Fibroblast of peridontal ligament (primary cell): ENCODE results near the gene MAP3K2.

Experiments
- DNase-seq: peaks from one replicate; pipeline ENCODE4 v3.0.0-alpha.2; 2010; ENCODE audit errors: extremely low read depth

Gene MAP3K2

GRCh38 chr2:127407091-127407490 lies 19.3 kb upstream of the MAP3K2 start:
- no peak for DNase-seq

DNA sequence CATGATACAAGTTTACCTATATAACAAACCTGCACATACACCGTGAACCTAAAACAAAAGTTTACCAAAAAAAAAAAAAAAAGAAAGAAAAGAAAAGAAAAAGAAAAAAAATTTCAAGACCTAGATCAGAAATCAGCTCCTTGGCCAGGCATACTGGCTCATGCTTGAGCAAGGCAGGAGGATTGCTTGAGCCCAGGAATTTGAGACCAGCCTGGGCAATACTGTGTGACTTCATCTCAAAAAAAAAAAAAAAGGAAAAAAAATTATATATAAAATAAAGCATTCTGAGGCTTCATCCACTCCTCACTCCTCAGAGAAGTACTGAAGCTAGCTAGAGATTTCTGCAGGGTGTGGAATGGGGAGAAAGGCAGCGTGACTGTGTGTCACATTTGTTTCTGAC lies 18.7 kb upstream of the MAP3K2 start:
- DNase-seq, result peak; percentile 58

- no peak for DNase-seq
These were observed 17.5 kb upstream of the MAP3K2 start for GRCh38 chr2:127405255-127405610.

DNA sequence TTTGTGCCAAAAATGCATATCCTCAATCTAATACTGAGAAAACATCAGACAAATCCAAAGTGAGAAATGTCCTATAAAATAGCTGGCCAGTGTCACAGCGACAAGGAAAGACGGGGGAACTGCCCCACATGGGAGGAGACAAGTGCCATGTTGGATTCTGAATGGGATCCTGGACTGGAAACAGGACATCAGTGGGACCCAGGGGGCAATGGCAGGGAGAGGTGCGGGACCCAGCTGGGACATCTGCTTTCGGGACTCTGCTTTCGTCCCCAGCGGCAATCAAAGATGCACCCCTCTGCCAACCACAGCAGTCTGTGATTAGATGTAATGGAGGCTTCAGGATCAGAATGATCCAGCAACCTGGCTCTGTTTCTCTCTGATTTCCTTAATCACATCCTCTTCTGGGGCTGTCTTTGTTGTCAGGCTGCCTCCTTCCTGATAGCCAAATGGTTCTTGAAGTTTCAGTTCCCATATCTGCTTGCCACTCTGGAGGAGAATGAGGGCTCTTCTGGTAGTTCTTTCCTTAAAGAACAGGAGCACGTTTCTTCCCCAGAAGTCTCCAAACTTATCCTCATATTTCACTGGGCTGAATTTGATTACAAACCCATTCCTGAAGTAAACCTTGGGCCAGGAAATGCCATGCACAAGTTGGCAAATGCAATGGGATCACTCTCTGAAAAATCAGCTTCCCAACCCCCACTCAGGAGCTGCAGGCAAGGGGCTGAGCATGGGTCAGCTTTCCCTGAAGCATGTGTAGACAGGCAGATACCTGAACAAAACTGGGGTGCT lies 16.9 kb upstream of the MAP3K2 start:
- DNase-seq, result no peak

GRCh38 chr2:127403460-127403859 lies 15.7 kb upstream of the MAP3K2 start:
- DNase-seq, result no peak

DNA sequence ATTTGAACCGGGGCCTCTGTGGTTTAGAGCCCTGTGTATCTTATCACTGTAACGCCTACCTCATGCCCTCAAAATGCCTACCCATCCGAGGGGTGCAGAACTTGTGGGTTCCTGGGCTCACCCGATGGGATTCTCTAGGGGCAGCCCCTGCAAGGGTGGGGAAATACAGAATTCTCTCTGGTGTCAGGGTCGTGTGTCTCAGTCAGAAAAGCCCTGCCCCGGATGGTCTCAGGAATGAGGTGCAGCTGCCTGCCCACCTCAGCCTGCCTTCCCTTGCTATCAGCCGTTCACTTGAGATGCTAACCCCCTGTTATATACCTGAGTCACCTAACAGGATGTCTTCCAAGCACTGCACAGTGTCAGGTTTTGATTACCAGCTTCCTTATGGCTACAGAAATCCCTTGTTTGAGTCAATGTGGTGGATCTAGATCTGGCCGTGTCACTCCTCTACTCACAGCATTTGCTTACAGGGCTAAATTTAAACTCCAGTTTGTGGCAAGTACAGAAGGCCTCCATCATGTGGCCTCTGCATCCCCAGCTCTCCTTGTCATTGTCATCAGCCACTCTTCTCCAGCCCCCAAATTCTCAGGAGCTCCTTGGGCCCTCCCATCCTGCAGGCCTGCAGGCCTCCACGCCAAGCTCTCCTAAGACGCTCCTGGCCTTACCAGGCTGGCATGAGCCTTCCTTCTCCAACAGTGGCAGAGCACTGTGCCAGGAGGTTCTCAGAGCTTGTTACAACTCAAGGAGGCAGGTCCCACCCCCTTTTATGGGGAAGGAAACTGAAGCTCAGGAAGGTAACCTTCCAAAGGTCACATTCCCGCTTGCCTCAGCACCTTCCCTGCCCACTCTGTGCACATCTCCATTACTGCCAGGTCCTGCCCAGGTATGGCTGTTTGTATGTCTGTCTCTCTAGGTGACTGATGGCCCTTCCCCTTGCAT lies 14.3 kb upstream of the MAP3K2 start:
- DNase-seq, result no peak

GRCh38 chr2:127400897-127401756 lies 13.4 kb upstream of the MAP3K2 start:
- no peak for DNase-seq

DNA sequence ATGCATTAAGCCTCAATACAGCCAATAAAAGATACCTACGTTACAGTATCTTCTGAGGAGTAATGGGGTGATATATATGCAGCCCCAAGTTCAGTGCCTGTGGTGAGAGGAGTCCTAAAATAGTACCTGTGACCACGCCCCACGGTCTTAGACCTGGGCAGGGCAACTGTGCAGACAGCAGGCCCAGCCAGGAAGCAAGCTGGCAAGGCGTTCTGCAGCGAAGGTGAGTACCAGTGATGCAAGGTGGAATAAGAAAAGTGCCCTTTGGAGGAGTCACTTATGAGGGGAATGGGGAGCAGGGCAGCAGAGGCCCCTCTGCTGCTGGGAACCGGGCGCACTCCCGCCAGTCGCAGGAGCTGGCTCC lies 12.7 kb upstream of the MAP3K2 start:
- no peak for DNase-seq

GRCh38 chr2:127398239-127398590 lies 10.4 kb upstream of the MAP3K2 start:
- DNase-seq, result peak; percentile 87

- no peak for DNase-seq
These were observed 9.9 kb upstream of the MAP3K2 start for GRCh38 chr2:127397568-127398238.

- DNase-seq, result no peak
These were observed 6.7 kb upstream of the MAP3K2 start for GRCh38 chr2:127394492-127394891.

GRCh38 chr2:127392828-127393578 lies 5.2 kb upstream of the MAP3K2 start:
- no peak for DNase-seq

- DNase-seq, result no peak
These were observed 4.5 kb upstream of the MAP3K2 start for GRCh38 chr2:127392133-127392827.

DNA sequence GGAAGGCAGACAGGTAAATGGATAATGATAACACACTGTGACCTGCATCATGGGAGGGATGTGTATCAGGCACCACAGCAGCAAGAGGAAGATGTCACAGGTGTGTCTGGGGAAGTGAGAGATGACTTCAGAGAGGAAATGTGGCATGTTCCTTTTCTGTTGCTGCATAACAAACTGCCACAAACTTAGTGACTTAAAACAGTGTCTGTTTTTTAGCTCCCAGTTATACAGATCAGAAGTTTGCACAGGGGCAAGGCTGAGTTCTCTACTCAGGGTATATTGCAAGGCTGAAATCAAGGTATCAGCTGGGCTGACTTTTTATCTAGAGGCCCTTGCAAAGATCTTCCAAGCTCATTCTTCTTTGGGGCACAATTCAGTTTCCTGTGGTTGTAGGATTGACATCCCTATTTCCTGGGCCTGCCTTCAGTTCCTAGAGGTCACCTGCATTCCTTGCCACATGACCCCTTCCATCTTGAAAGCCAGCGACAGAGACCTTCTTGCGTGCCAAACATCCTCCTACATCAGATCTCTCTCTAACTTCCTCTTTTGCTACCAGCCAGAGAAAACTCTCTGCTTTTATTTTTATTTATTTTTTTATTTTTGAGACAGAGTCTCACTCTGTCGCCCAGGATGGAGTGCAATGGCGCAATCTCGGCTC lies 2.1 kb upstream of the MAP3K2 start:
- no peak for DNase-seq

DNA sequence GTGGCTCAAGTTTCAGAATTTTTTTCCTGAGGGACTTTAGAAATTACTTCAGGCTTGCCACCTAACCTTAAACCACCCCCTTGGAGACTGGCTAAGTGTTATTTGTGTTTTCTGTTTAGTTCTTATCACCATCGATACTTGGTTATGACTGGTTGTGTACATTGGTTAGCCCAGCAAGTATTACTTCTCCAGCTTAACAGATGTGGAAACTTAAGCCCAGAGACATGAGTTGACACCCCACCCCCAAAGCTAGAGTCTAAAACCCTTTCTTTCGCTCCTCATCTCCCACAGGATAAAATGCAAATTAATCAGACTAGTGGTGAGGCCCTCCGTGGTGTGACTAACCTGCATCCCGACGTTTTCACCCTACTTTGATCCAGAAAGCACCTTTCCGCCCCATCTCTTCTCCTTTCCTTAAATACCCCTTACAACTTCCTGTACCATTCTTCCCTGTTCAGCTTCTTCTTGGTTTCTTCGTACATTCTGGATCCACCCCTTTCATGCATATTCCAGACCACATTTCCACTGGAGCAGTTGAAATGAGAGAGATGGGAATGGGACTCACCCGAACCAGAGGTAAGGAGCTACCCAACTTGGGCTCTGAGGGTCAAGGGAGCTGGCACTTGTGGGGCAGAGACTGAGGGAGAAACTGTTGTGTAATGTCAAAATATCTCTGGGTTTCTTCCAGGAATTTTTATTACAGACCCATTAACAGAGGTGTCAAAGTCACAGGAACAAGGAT lies 819 bp upstream of the MAP3K2 start:
- peak; percentile 66 for DNase-seq

DNA sequence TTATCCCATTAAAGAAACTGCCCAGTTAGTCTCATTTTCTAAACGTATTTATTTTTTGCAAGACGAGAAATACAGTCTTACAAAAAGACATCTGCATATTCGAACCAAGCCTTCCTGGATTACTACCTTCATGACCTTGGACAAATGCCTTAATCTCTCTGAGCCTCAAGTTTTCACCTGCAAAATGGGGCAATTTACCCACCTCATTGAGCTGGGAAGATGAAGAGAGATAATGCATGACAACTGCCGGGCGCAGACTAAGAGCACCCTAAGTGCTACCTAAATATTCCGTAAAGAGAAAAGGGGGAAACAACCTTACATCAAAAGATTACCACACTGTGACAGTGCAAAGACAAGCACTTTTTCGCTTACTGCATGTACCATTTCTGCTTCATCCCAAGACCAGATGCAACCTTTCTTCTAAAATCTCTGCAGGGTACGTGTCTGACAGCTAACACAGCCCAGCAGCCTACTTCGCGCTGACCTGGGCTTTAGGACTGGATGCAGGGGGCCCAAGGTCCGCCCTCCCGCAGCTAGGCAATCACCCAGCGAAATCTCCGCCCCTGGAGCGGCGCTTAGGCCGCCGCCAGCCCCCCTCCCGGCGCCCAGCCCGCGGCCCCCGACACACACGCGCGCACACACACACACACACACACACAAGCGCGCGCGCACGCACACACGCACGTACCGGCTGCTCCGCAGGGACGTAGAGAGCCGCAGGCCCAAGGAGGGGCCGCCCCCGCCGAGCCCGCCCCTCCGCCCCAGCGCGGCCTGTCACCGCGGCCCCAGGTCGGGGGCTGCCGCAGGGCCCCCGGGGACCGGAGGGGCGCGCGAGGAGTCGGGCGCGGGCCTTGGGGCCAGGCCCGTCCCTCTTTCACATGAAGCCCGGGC lies 766 bp downstream of the MAP3K2 start:
- peak; percentile 80 for DNase-seq

- DNase-seq, result peak; percentile 48
These were observed 1.5 kb downstream of the MAP3K2 start for GRCh38 chr2:127386246-127386645.

DNA sequence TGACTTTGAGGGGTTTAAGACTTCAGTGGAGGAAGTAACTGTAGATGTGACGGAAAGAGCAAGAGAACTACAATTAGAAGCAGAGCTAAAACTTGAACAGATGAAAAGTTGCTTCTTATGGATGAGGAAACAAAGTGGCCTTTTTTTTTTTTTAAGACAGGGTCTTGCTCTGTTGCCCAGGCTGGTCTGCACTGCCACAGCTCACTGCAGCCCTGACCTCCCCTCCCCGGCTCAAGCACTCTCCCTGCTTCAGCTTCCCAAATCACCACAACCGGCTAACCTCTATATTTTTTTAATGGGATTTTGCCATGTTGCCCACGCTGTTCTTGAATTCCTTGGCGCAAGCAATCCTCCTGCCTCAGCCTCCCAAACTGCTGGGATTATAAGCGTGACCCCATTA lies 3.2 kb downstream of the MAP3K2 start:
- no peak for DNase-seq
